Brain pericyte (primary cell): ENCODE data around the gene CHAD.
A peak's percentile ranks its signal among the peaks of the same experiment; 100 is the strongest.

Experiments
- DNase-seq: peaks from one replicate; pipeline ENCODE4 v3.0.0-alpha.2; 2012; ENCODE audit warnings: low read depth, low spot score

The CHAD gene, protein sequence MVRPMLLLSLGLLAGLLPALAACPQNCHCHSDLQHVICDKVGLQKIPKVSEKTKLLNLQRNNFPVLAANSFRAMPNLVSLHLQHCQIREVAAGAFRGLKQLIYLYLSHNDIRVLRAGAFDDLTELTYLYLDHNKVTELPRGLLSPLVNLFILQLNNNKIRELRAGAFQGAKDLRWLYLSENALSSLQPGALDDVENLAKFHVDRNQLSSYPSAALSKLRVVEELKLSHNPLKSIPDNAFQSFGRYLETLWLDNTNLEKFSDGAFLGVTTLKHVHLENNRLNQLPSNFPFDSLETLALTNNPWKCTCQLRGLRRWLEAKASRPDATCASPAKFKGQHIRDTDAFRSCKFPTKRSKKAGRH

DNA sequence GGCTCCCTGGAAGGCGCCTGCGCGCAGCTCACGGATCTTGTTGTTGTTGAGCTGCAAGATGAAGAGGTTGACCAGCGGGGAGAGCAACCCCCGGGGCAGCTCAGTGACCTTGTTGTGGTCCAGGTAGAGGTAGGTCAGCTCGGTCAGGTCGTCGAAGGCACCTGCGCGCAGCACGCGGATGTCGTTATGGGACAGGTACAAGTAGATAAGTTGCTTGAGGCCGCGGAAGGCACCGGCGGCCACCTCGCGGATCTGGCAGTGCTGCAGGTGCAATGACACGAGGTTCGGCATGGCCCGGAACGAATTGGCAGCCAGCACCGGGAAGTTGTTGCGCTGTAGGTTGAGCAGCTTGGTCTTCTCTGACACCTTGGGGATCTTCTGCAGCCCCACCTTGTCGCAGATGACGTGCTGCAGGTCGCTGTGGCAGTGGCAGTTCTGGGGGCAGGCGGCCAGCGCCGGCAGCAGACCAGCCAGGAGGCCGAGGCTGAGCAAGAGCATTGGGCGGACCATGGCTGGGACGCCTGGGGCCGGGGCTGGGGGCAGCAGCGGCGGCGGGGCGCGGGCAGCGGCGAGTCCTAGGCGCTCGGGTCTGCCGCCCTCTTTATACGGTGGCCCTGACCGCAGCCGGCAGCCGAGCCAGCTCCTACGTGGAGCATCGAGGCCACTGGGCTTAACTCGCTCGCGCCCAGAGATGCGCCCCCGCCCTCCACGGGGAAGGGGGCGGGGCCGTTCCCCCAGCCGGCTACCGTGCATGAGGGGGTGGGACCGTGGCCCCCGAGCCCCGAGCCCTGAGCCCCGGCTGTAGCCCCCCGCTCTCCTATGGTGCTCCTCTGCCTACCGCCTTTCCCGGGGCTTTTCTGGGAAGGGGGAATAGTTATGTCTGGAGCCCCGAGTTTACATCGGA, at the start of gene CHAD:
CHAD (minus strand) TSS at position 577 of the 904 bp plus-strand sequence; CDS start at position 510, 67 bp downstream.
- DNase-seq, result no peak

- DNase-seq, result no peak
Observed at GRCh38 chr17:50517504-50518383, 49.1 kb upstream of the CHAD start.

GRCh38 chr17:50517011-50517410, 48.3 kb upstream of the CHAD start:
- DNase-seq, result no peak

- DNase-seq, result peak; percentile 52
Observed at GRCh38 chr17:50514936-50515702, 46.4 kb upstream of the CHAD start.

GRCh38 chr17:50514388-50514787, 45.7 kb upstream of the CHAD start:
- no peak for DNase-seq

DNA sequence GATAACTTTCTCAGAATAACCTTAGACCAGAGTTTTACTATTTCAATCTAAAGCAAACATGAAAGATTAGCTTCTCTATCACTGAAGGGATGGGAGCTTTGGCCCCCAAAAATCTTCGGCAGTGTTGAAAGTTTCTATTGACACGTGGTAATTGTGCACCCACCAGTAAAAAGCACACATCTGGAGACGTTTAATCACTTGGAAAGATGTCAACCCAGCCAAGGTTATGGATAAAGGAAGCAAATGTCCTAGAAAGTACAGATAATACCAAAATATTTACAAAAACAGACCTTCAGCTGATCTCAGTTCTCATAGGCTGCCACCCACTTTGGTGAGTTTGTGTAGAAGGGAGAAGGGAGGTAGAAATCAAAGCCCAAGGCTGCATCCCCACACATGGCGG, 44.8 kb upstream of the CHAD start:
- no peak for DNase-seq

DNA sequence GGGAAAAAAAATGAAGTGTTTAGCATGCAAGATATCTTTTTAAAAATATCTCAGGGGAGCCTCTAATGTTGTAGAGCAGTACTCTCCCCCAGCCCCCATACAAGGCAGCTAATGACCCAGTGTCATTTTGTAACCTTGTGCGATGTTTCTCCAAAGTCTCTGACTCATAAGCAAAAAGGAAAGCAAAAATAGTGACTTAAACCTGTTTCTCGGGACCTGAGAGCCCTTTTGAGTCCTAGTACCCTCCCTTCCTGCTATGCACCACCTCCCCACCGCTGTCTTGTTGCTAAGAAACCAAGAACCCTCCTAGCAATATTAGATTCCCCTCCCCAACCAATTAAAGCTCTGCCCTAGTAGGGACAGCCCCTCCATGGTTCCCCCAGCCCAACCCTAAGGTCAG, 42.4 kb upstream of the CHAD start:
- DNase-seq, result no peak

DNA sequence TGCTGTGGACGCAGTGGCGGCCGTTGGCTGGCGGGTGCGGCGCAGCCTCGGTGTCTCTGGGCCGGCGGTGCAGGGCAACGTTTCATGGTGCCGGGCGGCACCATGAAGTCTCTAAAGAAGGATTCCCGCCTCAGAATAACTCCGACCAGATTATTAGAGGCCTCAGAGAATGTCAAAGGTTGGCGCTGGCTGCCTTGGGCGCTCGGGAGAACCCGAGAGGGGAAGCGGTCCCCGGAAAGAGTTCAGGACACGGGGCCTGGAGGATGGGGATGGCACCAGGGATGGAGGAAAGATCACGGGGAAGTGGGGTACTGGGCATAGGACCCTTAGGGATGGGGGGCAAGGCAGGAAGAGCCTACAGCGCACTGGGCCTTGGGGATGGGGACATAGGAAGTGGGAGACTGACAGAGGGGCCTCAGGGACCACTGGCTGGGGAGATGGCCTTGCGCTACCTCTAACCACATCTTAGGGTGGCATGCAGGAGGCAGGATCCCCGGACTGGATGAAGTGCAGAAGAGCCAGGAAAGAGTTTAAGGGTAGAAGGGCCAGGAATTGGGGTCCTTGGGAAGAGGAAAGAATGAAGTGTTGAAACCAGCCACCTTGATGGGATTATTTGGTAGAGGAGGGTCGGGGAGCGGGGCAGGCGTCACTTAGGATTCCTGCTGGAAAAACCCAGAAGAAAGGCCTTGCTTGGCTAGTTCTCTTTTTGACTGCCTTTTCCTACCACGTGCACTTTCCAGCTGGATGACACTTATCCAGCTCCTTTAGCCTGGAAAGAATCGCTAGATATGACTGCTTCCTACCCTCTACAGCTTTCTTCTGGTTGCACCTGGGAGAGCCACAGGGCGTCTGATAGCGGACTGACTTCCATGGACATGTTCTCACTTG, 40.1 kb upstream of the CHAD start:
- DNase-seq, result no peak

- peak; percentile 22 for DNase-seq
Observed at GRCh38 chr17:50507871-50508572, 39.3 kb upstream of the CHAD start, which contains the start of gene MYCBPAP. MYCBPAP (plus strand) TSS chr17:50508439; CDS start chr17:50508675, 236 bp downstream.

- DNase-seq, result no peak
Observed at GRCh38 chr17:50506298-50506697, 37.6 kb upstream of the CHAD start.

DNA sequence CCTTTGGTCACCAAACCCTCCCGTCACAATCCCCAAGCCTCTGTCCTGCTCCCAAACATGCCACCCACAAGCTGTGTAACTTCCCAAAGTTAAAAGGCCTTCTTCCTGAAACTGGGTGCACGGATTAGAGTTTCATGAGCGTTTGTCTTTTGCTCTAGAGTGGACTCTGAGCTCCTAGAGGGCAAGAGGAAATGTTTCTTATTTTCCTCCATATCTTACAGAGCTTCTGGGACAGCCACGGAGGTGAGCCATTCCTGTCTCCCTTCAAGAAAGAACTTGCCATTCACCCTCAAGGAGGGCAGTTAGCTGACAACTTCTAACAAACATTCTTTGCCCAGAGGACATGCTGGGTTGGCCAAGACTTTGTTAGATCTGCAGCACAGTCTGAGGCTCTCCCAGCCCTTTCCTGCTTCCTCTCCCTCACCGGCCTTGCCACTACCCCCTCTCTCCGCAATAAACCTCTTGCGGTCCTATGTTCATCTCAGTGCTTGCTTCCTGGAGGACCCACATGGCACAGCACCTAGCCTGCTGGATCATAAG, 37.0 kb upstream of the CHAD start:
- DNase-seq, result no peak

- no peak for DNase-seq
Observed at GRCh38 chr17:50502301-50502990, 33.8 kb upstream of the CHAD start.

GRCh38 chr17:50501054-50501453, 32.4 kb upstream of the CHAD start:
- DNase-seq, result no peak

DNA sequence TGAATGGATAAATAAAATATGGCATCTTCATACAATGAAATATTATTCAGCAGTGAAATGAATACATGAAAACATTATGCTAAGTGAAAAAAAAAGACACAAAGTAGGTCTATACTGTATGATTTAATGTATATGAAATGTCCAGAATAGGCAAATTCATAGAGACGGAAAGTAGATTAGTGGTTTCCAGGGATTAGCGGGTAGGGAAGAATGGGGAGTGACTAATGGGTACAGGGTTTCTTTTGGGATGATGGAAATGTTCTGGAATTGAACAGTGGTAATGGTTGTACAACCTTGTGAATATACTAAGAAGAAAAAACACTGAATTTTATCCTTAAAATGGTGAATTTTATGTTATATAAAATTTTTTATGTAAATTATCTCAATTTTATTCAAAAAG, 31.0 kb upstream of the CHAD start:
- DNase-seq, result no peak

DNA sequence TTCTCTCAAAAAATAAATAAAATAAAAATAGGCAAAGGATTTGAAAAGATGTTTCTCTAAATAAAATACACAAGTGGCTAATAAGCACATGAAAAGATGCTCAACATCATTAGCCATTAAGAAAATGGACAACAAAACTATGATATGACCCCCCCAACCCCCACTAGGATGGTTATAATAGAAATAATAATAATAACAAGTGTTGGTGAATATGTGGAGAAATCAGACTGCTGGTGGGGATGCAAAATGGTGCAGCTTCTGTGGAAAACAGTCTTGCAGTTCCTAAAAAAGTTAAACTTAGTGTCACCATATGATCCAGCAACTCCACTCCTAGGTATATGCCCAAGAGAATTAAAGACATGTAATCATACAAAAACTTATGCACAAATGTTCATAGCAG, 30.6 kb upstream of the CHAD start:
- no peak for DNase-seq

GRCh38 chr17:50498021-50498874, 29.6 kb upstream of the CHAD start:
- DNase-seq, result no peak

DNA sequence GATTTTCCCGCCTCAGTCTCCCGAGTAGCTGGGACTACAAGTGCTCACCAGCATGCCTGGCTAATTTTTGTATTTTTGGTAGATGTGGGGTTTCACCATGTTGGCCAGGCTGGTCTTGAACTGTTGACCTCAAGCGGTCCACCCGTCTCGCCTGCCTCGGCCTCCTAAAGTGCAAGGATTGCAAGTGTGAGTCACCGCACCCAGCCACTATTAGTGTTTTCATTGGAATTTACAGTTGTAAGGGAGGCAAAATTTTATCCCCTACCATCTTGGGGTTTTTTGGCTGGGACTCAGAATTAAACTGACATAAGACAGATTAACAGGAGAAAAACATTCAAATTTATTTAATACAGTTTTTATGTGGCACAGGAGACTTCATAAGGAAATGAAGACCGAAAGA, 27.2 kb upstream of the CHAD start:
- no peak for DNase-seq
